ENCODE measurements around the gene MEGF11. TPM values are rescaled to one million over a fixed set of nuclear protein-coding genes. Genes with fewer than 3 reads are reported as not detected.
A peak's percentile ranks its signal among the peaks of the same experiment; 100 is the strongest.
"Not testable (repeated sequence)": the region's sequence is repeated elsewhere in the genome, so short reads cannot be mapped to it uniquely, and the experiment has no call there.

MEGF11 gene
- total RNA-seq, 1 donor from 2014 or later: 6.8 TPM

DNA sequence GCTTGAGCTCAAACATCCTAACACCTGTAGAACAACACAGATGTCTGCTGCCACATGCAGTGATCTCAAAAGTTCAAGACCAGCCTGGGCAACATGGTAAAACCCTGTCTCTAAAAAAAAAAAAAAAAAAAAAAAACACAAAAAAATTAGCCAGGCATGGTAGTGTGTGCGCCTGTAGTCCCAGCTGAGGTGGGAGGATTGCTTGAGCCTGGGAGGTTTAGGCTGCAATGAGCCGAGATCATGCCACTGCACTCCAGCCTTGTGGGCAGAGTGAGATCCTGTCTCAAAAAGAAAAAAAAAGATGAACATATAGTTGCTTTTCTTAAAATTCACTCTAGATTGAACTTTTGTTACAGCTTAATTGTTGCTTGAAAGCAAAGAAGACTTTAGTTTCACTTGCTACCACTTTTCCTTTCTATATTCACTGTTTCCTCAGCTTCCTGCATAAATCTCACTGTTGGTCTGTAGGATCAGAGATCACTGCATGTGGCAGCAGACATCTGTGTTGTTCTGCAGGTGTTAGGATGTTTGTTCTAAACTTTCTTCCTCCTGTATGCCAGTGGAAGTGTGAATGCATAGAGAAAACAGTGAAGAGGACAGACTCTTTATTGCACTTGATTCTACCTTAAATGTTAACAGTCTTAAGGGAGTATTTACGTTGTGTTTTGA, 371.6 kb downstream of the MEGF11 start:
- intact Hi-C loops (cut with DNase I): no loop called here
- DNase-seq (ENCODE audit: low spot score): no peak
- no peak for ATAC-seq

DNA sequence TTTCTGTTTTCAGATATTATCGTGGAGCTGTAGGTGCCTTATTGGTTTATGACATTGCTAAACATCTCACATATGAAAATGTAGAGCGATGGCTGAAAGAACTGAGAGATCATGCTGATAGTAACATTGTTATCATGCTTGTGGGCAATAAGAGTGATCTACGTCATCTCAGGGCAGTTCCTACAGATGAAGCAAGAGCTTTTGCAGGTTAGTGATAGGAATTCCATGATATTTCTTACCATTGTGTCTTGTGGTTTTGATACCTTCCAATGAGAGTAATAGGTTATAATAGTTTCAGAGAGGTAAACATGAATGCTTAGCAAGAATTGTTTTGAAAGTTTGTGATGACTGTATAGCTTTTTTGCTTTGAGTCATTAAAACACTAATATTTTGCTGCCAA, 375.8 kb downstream of the MEGF11 start:
- intact Hi-C loops (cut with DNase I): no loop called here
- DNase-seq (ENCODE audit: low spot score) (no peak), ATAC-seq (no peak)

DNA sequence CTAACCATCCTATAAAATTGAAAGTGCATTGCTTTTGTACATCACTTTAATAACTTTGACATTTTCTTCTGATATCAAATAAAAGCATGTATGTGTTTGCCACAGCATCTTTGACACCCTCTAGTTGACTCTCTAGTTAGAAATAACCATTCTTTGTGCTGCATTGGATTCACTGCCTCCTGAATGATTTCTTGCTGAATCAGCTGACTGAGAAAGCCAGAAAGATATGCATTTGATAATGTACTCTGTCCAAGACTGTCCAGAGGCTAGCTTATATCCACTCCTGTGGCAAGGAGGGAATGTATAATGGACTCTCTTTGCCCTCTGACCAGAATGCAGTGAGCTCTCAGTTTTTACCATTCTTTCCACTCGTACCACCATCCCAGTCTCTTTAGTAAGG, 378.1 kb downstream of the MEGF11 start:
- intact Hi-C loops (cut with DNase I): no loop called here
- no peak for DNase-seq (ENCODE audit: low spot score)
- ATAC-seq: no peak

DNA sequence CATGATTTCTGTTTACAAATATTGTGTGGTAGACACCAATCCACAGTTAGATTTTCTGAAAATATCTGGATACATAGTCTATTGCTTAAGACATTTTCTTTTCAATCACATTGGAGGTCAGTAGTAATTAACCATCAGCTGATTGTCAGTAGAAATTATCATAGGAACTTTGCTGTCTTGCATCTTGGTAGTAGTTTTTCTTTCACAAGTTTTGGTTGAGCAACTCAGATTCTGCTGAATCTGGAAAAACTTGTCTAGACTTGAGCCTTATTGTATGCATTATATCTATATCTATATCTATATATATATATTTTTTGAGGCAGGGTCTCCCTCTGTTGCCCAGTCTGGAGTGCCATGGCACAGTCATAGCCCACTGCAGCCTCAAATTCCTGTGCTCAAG, 380.3 kb downstream of the MEGF11 start:
- ATAC-seq (no peak), DNase-seq (ENCODE audit: low spot score) (no peak)
- intact Hi-C loops (cut with DNase I): no loop called here

DNA sequence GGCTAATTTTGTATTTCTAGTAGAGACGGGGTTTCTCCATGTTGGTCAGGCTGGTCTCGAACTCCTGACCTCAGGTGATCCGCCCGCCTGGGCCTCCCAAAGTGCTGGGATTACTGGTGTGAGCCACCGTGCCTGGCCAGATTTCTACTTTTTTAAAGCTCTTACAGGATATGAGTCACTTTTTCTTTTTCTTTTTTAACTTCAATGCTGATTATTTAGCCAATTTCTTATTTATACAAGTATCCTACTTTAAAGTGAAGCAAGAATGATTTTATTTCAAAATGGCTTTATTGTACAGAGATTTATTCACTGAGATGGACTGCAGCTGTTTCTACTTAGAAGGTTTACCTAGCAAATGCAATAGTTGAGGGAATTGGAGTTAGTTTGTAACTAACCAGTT, 381.0 kb downstream of the MEGF11 start:
- ATAC-seq; DNase-seq (ENCODE audit: low spot score); intact Hi-C loops (cut with DNase I): not testable (repeated sequence)

DNA sequence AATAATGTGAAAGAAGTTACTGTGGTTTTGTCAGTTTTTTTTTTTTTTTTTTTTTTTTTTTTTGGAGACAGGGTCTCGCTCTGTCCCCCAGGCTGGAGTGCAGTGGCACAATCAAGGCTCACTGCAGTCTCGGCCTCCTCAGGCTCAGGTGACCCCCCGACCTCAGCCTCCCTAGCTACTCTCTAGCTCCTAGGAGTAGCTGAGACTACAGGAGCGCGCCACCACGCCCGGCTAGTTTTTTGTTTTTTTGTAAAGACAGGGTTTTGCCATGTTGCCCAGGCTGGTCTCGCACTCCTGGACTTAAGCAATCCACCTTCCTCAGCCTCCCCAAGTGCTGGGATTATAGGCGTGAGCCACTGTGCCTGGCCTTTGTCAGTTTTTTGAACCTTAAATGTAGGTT, 381.7 kb downstream of the MEGF11 start:
- DNase-seq (ENCODE audit: low spot score); intact Hi-C loops (cut with DNase I); ATAC-seq: not testable (repeated sequence)

DNA sequence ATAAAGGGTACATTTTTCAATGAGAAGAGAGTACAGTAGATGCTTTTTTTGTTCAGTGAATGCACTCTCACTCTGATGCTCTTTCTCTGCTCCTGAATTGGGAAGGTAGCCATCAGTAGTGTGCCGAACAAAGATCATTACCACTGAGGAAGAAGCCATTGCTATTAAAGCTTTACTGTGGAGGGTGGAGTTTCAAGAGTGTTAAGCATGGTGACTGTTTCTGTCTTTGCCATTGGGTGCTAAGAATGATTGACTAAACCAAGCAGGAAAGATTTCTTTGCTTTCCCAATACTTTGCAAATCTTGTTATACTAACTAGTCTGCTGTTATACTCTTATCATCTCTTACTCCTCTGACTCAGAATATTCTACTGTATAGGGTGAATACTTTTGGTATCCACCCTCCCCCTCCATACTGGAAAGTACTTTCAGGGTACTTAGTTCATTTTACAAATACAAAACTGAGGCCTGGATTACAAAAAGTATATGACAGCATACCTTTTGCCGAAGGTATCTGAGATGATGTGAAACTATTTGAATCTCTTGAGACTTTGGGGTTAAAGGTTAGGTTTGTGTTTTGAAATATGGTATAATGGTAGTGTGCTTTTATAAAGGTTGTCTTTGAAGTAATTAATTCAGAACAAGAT, 382.5 kb downstream of the MEGF11 start:
- no peak for DNase-seq (ENCODE audit: low spot score)
- intact Hi-C loops (cut with DNase I): no loop called here
- ATAC-seq: no peak

DNA sequence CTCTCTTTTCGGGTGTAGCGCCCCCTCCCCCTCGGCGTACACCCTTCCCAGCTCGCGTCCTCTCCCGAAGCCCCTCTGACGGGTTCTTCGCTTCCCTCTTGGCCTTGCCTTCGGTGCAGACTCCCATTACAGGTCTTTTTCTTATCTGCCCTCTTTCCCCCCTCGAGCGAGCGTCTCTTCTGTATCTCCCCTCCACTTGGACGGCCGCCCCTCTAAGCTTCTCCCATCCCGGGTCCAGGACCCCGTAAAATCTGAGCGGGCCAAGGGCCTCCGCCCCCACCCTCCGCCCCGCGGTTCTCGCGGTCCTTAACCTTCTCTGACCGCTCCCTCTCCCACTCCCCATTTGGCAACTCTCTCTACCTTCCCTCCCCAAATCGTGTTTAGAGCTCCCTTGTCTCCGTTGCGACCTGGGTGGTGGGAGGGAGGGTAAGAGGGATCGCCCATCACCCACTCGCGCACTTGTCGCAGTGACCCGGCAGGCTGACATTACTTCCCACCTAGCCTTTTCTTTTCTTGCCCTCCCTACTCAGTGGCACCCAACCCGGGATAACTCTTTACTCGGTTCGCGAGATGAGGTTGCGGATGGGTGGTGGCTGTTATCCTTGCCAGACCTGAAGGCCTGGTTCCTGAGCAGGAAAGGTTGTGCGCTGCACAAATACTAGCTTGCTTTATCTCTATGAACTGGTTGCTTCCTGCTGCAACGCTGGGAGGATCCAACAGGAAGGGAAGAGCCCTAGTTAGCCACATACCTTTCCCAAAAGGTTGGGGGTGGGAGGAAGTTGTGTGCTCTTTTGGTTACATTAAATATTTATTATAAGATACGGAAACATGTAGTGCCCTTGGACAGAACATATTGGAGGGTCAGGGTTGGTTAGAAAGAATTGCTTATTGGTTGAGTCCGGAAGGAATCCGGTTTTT, 383.3 kb downstream of the MEGF11 start:
- intact Hi-C loops (cut with DNase I): no loop called here
- ATAC-seq: peak; percentile 14
- peak; percentile 61 for DNase-seq (ENCODE audit: low spot score)

DNA sequence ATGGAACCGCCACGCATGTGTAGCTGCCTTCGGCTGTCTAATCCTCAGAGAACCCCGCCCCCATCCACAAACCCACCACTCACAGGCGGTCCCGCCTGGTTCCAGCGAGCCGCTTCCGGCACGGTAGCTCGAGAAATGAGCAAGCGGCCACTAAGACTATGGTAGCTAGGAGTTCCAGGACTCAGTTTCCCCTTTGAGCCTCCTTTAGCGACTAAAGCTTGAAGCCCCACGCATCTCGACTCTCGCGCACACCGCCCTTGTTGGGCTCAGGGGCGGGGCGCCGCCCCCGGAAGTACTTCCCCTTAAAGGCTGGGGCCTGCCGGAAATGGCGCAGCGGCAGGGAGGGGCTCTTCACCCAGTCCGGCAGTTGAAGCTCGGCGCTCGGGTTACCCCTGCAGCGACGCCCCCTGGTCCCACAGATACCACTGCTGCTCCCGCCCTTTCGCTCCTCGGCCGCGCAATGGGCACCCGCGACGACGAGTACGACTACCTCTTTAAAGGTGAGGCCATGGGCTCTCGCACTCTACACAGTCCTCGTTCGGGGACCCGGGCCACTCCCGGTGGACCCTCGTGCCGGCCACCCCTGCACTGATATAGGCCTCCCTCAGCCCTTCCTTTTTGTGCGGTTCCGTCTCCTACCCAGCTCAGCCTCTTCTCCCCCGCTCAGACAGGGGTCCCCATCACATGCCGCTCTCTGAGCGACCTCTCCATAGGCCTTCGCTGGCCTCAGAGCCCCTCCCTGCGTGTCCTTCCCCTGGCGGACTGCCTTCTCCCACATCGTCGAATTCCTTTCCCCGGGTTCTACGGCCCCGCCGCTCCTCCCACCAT, 384.2 kb downstream of the MEGF11 start, which contains the start of gene RAB11A:
TSS of gene RAB11A (plus strand) at position 366 of the 828 bp plus-strand sequence. CDS start at position 461, 95 bp downstream.
- peak; percentile 96 for DNase-seq (ENCODE audit: low spot score)
- intact Hi-C loops (cut with DNase I): no loop called here
- peak; percentile 99 for ATAC-seq

DNA sequence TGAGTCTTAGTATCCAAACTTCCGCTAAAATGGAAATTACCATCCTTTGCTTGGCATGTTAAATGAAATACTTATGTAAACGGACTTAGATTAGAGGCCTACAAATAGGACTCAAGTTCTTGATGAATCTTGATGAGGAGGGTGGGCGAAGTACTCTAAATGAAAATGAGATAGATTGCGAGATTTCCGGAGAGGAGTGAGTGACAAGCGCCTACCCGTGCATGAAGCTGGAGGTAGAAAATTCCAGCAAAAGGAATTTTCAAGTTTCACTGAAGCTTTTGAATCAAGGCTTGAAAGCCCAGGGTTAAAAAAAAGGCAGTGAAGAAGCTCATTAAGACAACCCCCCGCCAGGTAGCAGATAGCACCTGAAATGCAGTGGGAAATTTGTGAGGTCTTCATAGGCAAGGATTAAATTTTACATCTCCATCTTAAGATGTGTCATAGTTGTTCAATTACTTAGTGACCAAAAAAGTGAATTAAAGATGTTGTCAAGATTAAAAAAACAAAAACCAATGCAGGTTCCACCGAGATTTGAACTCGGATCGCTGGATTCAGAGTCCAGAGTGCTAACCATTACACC, 384.9 kb downstream of the MEGF11 start:
- ATAC-seq (no peak), DNase-seq (ENCODE audit: low spot score) (no peak)
- intact Hi-C loops (cut with DNase I): no loop called here

DNA sequence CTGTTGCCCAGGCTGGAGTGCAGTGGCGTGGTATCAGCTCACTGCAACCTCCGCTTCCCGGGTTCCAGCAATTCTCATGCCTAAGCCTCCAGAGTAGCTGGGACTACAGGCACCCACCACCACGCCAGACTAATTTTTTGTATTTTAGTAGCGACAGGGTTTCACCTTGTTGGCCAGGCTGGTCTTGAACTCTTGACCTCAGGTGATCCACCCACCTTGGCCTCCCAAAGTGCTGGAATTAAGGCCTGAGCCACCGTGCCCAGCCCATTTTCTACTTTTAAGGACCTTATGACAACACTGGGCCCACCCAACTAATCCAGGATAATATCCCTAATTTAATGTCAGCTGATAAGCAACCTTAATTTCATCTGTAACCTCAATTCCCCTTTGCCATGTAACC, 385.6 kb downstream of the MEGF11 start:
- ATAC-seq; intact Hi-C loops (cut with DNase I); DNase-seq (ENCODE audit: low spot score): not testable (repeated sequence)

DNA sequence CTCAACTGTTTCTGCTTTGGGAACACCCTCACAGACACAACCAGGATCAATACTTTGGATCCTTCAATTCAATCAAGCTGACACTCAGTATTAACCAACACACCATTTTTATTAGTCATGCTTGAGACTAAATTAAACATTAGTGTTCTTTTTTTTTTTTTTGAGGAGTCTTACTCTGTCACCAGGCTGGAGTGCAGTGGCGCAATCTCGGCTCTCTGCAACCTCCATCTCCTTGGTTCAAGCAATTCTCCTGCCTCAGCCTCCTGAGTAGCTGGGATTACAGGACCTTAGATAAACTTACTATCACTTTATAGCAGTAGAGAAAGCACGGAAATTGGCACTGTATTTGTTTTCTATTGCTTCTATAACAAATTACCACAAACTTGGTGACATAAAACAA, 386.3 kb downstream of the MEGF11 start:
- DNase-seq (ENCODE audit: low spot score) (no peak), ATAC-seq (no peak)
- intact Hi-C loops (cut with DNase I): no loop called here

DNA sequence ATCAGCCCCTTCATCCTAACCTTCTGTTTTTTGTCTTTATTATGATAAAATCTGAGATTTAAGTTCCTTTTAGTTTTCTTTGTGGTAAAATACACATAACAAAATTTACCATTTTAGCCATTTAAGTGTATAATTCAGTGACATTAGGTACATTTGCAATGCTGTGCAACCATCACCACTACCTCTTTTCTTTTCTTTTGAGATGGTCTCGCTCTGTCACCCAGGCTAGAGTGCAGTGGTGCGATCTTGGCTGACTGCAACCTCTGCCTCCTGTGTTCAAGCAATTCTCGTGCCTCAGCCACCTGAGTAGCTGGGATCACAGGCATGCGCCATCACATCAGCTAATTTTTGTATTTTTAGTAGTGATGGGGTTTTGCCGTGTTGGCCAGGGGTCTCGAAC, 390.4 kb downstream of the MEGF11 start:
- no peak for ATAC-seq
- no peak for DNase-seq (ENCODE audit: low spot score)
- intact Hi-C loops (cut with DNase I): no loop called here

DNA sequence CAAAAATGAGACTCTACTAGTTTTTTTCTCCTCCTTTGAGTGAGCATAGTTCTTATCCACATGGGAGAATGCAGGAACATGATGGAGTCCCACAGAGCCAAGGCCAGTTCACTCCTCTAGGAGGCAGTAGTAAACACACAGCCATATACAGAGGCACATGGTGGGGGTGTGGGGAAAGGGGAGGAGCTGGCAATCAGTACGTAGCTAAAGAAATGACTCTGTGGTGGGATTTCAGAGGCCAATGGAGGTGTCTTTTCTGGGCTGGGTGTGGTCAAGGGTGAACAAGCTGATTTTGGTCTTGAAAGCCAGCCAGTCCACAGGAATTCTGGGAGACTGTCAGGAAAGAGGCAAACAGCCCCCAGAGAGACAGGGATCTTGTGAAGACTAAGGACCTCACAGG, 390.9 kb downstream of the MEGF11 start:
- ATAC-seq (peak; percentile 41), DNase-seq (ENCODE audit: low spot score) (no peak)
- intact Hi-C loops (cut with DNase I): no loop called here

DNA sequence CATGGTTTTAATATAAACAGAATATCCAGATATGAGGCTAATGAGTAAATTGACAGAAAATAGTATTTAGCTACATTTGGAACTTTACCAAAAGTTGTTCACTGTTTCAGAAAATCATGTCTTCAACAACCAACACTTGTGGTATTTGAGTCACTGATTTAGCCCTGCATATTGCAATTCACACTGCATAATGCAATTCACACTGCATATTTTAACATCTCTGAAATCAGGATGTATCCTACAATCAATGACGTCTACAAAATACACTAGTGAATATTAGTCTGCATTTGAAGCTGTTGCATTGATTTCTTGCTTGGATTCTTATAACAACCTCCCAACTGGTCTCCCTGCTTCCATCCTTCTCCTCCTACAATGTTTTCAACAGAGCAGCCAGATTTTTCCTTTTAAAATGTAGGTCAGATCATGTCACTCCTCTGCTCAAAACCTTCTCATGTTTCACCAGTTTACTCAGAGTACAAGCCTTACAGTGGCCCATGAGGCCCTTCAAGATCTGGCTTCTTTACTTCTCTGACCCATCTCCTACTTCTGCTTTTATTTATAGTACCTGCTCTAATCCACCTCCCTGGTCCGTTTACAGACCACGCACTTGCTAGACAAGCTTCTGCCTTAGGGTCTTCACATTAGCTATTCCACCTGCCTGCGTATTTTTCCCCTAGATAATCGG, 395.7 kb downstream of the MEGF11 start:
- ATAC-seq: no peak
- DNase-seq (ENCODE audit: low spot score): no peak
- intact Hi-C loops (cut with DNase I): no loop called here

DNA sequence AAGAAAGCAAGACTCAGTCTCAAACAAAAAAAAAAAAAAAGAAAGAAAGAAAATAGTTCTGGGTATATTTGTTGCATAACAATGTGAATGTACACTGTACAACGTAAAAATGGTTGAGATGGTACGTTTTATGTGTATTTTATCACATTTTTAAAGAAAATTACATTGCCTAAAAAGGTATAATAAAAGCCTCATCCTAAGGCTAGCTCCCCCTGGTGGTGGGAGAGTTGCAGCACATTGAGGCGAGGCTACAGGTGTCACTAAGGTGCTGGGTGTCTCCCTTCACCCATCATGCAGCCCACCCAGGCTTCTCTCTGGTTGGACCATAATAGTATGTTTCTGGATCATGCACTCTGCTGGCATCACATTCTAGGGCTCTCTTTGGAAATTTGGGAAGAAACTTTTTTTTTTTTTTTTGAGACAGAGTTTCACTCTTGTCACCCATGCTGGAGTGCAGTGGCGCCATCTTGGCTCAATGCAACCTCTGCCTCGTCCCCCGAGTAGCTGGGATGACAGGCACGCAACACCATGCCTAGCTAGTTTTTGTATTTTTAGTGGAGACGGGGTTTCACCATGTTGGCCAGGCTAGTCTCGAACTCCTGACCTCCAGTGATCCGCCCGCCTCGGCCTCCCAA, 396.6 kb downstream of the MEGF11 start:
- DNase-seq (ENCODE audit: low spot score) (peak; percentile 72), ATAC-seq (peak; percentile 51)
- intact Hi-C loops (cut with DNase I): no loop called here

DNA sequence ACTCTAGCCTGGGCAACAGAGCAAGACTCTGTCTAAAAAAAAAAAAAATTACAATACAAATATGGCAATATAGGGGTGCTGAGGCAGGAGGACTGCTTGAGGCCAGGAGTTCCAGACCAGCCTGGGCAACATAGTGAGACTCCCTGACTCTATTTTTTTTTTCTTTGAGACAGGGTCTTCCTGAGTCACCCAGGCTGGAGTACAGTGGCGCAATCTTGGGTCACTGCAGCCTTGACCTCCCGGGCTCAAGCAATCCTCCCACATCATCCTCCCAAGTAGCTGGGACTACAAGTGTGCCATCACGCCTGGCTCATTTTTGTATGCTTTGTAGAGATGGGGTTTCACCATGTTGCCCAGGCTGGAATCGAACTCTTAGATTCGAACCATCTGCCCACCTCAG, 401.6 kb downstream of the MEGF11 start:
- ATAC-seq: no peak
- no peak for DNase-seq (ENCODE audit: low spot score)
- intact Hi-C loops (cut with DNase I): no loop called here

DNA sequence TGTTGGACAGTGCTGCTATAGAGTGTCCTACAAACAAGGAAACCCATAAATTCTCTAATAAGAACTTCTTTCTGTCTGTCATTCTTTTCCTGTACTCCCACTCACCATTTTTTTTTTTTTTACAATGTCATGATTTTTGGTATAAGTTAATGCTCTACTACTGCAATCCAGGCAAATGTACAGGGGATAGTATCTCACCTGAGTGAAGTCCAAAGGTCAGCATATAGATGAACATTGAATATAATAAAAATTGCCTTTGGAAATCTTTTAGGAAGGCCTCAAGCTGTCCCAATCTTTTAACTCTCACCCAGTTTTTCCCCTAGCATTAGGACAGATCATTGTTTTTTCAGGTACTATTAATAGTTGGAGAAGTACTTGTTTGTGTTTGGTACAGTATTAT, 405.6 kb downstream of the MEGF11 start:
- intact Hi-C loops (cut with DNase I): no loop called here

More for the DNA sequence above, 405.6 kb downstream of the MEGF11 start:
- no peak for DNase-seq (ENCODE audit: low spot score)
- ATAC-seq: no peak

Measured in sciatic nerve (tissue), 2 donors.